Fibroblast of lung (primary cell): Measurements from ENCODE around the gene GIMAP7.

Experiments
- EZH2 ChIP-seq: IDR thresholded peaks from 2 replicates; pipeline ENCODE4 v1.5.1; 2012; ENCODE audit warnings: low read length, control low read depth, mild to moderate bottlenecking; ENCODE audit errors: missing control alignments
- TF ChIP-seq, protein P1 (sequence below), 2 donors: IDR thresholded peaks in 1 of 2; conservative IDR thresholded peaks in 1 of 2; 1 replicate in 1 of 2; 2 replicates in 1 of 2; pipeline ENCODE4 v1.5.1; 2011 to 2012; ENCODE audit warnings: low read length in 2 of 2, control low read depth in 1 of 2, inconsistent platforms in 1 of 2, low read depth in 1 of 2, mild to moderate bottlenecking in 1 of 2

DNA sequence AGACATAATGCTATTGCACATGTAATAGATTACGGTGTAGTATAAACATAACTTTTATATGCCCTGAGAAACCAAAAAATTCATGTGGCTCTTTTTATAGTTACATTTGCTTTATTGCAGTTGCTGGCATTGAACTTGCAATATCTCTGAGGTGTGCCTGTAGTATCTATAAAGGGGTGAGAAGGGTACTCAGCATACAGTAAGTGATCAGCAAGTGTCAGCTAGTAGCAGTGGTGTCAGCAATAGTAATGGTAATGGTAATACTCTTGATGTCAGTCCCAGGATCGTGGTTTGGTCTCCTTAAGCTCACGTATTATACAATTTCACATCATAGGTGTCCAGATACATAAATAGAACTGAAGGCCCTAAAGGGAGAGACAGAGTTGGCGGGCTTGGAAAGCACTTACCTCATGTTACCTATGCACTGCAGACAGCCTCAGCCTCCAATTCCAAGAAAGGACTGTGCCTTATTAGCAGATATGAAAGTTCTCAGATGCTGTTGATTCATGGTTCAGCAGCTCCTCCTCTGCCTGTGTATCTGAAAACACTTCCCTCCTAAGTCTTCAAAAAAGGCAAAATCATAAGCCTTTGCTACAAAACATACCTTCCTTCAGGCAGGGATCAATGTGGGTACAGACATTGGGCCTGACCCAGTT, 6.6 kb upstream of the GIMAP7 start:
- TF ChIP-seq, protein P1, sequence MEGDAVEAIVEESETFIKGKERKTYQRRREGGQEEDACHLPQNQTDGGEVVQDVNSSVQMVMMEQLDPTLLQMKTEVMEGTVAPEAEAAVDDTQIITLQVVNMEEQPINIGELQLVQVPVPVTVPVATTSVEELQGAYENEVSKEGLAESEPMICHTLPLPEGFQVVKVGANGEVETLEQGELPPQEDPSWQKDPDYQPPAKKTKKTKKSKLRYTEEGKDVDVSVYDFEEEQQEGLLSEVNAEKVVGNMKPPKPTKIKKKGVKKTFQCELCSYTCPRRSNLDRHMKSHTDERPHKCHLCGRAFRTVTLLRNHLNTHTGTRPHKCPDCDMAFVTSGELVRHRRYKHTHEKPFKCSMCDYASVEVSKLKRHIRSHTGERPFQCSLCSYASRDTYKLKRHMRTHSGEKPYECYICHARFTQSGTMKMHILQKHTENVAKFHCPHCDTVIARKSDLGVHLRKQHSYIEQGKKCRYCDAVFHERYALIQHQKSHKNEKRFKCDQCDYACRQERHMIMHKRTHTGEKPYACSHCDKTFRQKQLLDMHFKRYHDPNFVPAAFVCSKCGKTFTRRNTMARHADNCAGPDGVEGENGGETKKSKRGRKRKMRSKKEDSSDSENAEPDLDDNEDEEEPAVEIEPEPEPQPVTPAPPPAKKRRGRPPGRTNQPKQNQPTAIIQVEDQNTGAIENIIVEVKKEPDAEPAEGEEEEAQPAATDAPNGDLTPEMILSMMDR (conservative IDR thresholded peaks at IDR 0.05 in 1 of 2, IDR thresholded peaks at IDR 0.05 in 1 of 2; ENCODE audit: low read depth in 1 of 2, low read length in 2 of 2) = no peak
- TF ChIP-seq EZH2 = no peak
